GM12878 (cell line): ENCODE data around the gene ERO1A. TPM values are rescaled to one million over a fixed set of nuclear protein-coding genes. Genes with fewer than 3 reads are reported as not detected.

Source experiments
- ATAC-seq: fragments of 200-7000 bp; cut with Tn5 transposase; 3 replicates; pipeline ENCODE4 v1.9.1; 2020; ENCODE audit warnings: mild to moderate bottlenecking, moderate library complexity
- BruUV-seq: library from RNA; stranded (reverse); fragments of 400-500 nt; replicated peaks from 2 replicates; lab custom pipeline; 2021; lab: Mats Ljungman, UMichigan
- CTCF ChIA-PET: fragments of 300-600 bp; sonication (Branson Sonifier 250); formaldehyde crosslinking; extraction: SDS; loops from one replicate; lab custom pipeline; 2021; ENCODE audit warnings: inconsistent platforms; lab: Yijun Ruan, JAX
- POLR2A ChIA-PET: fragments of 350-600 bp; formaldehyde crosslinking; extraction: SDS; loops from one replicate; lab custom pipeline; 2021; ENCODE audit warnings: inconsistent platforms; lab: Charles Lee
- RAD21 ChIA-PET: fragments of 300-600 bp; sonication (Branson Sonifier 250); formaldehyde crosslinking; loops from one replicate; lab custom pipeline; 2023; ENCODE audit warnings: antibody characterized with exemption; ENCODE audit not compliant: unreplicated experiment; lab: Charles Lee
- SMC1A ChIA-PET: fragments of 300-600 bp; sonication (Branson Sonifier 250); formaldehyde crosslinking; loops from one replicate; lab custom pipeline; 2023; ENCODE audit not compliant: unreplicated experiment, uncharacterized antibody; lab: Charles Lee
- DNase-seq: peaks from one replicate; pipeline ENCODE4 v3.0.0-alpha.2; 2011; ENCODE audit warnings: low read depth, low spot score
- FAIRE-seq: peaks from 3 replicates; lab custom pipeline; 2011; peaks lifted over from hg19 to GRCh38; lab: Jason Lieb, UNC
- H2AFZ ChIP-seq: 2 replicates; pipeline ENCODE4 v1.6.0; 2011; ENCODE audit warnings: low read depth, low read length, control low read depth; ENCODE audit not compliant: control insufficient read depth
- H3K27ac ChIP-seq: 2 replicates; pipeline ENCODE4 v1.5.1; 2011; ENCODE audit warnings: control low read depth; ENCODE audit not compliant: control insufficient read depth, insufficient read depth
- H3K27me3 ChIP-seq, 2 experiments: replicated peaks in 1 of 2; 2 replicates each; pipeline versions ENCODE4 v1.6.0 to v1.6.1; 2011; ENCODE audit warnings: low read length in 1 of 2; ENCODE audit not compliant: control insufficient read depth in 2 of 2, insufficient read depth in 2 of 2
- H3K36me3 ChIP-seq, 2 experiments: 2 replicates each; pipeline ENCODE4 v1.5.1; 2011; ENCODE audit warnings: low read length in 1 of 2; ENCODE audit not compliant: control insufficient read depth in 2 of 2, insufficient read depth in 2 of 2
- H3K4me1 ChIP-seq: 2 replicates; pipeline ENCODE4 v1.6.1; 2011; ENCODE audit warnings: mild to moderate bottlenecking, low read length, moderate library complexity, mixed read lengths; ENCODE audit not compliant: control insufficient read depth, insufficient read depth
- H3K4me2 ChIP-seq: 2 replicates; pipeline ENCODE4 v1.6.0; 2011; ENCODE audit warnings: control low read depth; ENCODE audit not compliant: control insufficient read depth, insufficient read depth
- H3K4me3 ChIP-seq: fragments of 200-600 bp; sonication (generic); 2 replicates; pipeline ENCODE4 v1.5.1; 2016
- H3K79me2 ChIP-seq: 2 replicates; pipeline ENCODE4 v1.6.0; 2011; ENCODE audit warnings: low read length; ENCODE audit not compliant: control insufficient read depth, insufficient read depth
- H3K9ac ChIP-seq: 2 replicates; pipeline ENCODE4 v1.8.0; 2011; ENCODE audit warnings: low read length, control low read depth, mixed read lengths; ENCODE audit not compliant: control insufficient read depth, insufficient read depth
- H3K9me3 ChIP-seq: replicated peaks from 3 replicates; pipeline ENCODE4 v1.5.1; 2011; ENCODE audit warnings: mild to moderate bottlenecking, low read length; ENCODE audit not compliant: control insufficient read depth, insufficient read depth
- H4K20me1 ChIP-seq: 2 replicates; pipeline ENCODE4 v1.6.0; 2011; ENCODE audit not compliant: control insufficient read depth, insufficient read depth
- ATF7 ChIP-seq: fragments of 450-650 bp; IDR thresholded peaks from 2 replicates; pipeline ENCODE4 v1.6.1; 2016; ENCODE audit warnings: low read depth, mild to moderate bottlenecking
- USF2 ChIP-seq: IDR thresholded peaks from 2 replicates; pipeline ENCODE4 v1.6.1; 2011; ENCODE audit warnings: low read depth, low read length, improper control_type of control experiment, borderline replicate concordance
- WGBS: methylation state at CpG from one replicate; pipeline ENCODE4 v1.1.6; 2016; ENCODE audit warnings: low lambda C conversion rate; ENCODE audit not compliant: insufficient replicate concordance, insufficient coverage; ENCODE audit errors: missing lambda C conversion rate; 5-methylcytosine and 5-hydroxymethylcytosine counted together
- in situ Hi-C: fragments of 300-500 bp; cut with MboI; formaldehyde crosslinking; loops from 9 replicates; pipeline ENCODE4 v1.14.3; 2018; ENCODE audit warnings: mixed read lengths
- intact Hi-C: fragments of 100-400 bp; cut with micrococcal nuclease; formaldehyde crosslinking; loops from one replicate; pipeline ENCODE4 v1.14.2; 2022; ENCODE audit not compliant: unreplicated experiment
- polyA plus RNA-seq, 11 experiments: library from polyadenylated mRNA; depleted of rRNA in 4 of 11; unstranded in 6 of 11; stranded (reverse) in 5 of 11; fragments of >200 nt; fragmentation: Nextera tagmentation in 4 of 11; fragmentation: Illumina TruSeq in 1 of 11; extraction: Ambion mirVana in 4 of 11; extraction: Trizol in 1 of 11; gene quantifications; 1 replicate in 1 of 11; 2 replicates in 10 of 11; pipeline versions ENCODE4 v1.2.1 to v1.2.3, GENCODE V29; 2011 to 2016; ENCODE audit warnings: inconsistent platforms in 2 of 11, missing spikeins in 2 of 11, low read depth in 1 of 11
- total RNA-seq, 4 experiments: library from RNA; depleted of rRNA in 3 of 4; stranded (reverse); fragments of >200 nt in 3 of 4; fragmentation: Illumina TruSeq in 1 of 4; extraction: Trizol in 1 of 4; gene quantifications; 2 replicates each; pipeline versions ENCODE4 v1.2.1 to v1.2.3, GENCODE V29; 2013 to 2021

Gene ERO1A
- total and polyA plus RNA-seq, 10 of the 15 experiments (the other 5 are each of a cell fraction or from before 2014, with no cell fraction given), result 17.5 to 93.1 (median 48.5) TPM

GRCh38 chr14:52711666-52712065, 16.3 kb upstream of the ERO1A start:
- Histone ChIP-seq H3K4me1 (0 out of 2 replicates have a peak, but pooled peaks cover 2% of the 10 kb centered on the region), H3K79me2 (peaks cover 37% of the 10 kb centered on the region), H3K4me3 (no peak overlapping the region), H4K20me1 (no peaks in the 10 kb centered on the region), H3K9me3 (no peaks in the 10 kb centered on the region; the same call in 2 of the 3 replicates), H3K27ac (no peak overlapping the region), H3K36me3 (peaks cover 2 to 41% of the 10 kb centered on the region in 2 experiments), H2AFZ (no peak overlapping the region), H3K9ac (no peak overlapping the region), H3K4me2 (no peak overlapping the region), H3K27me3 (no peaks in the 10 kb centered on the region)
- in situ Hi-C loops (no loop called here), intact Hi-C loops (no loop called here)
- 93% methylated on average over 1 of the region's 1 CpG for WGBS
- no TSS peak for BruUV-seq
- FAIRE-seq (no peak), DNase-seq (no peak), ATAC-seq (no peak)
- ChIA-PET RAD21 (interaction anchor here (1.4 to 2.5 kb wide), 2 partner anchors 18 to 25 kb away, joined by 3 to 6 read pairs; partner anchors contain the start of gene STYX), SMC1A (interaction anchor here (0.9 to 3.4 kb wide), 9 partner anchors 8 to 63 kb away, joined by 3 to 13 read pairs (median 4); partner anchors contain the start of genes ERO1A and STYX), CTCF (interaction anchor here (0.6 to 1.3 kb wide), 7 partner anchors 10 to 185 kb away, joined by 3 read pairs; no protein-coding TSS in a partner anchor), POLR2A (interaction anchor here (0.6 to 1.2 kb wide), 3 partner anchors 12 to 94 kb away, joined by 3 to 4 read pairs (median 4); no protein-coding TSS in a partner anchor)
- no peak for TF ChIP-seq USF2
- no peak for TF ChIP-seq ATF7
